Mesenchymal stem cell (in vitro differentiated cells and primary cell): Measurements from ENCODE around the gene DEK. TPM values are rescaled to one million over a fixed set of nuclear protein-coding genes. Genes with fewer than 3 reads are reported as not detected.
"Not testable (repeated sequence)": the region's sequence is repeated elsewhere in the genome, so short reads cannot be mapped to it uniquely, and the experiment has no call there.

Source experiments
- DNase-seq: peaks from one replicate; pipeline ENCODE4 v3.0.0-alpha.2; 2013
- H2AFZ ChIP-seq: one replicate; pipeline ENCODE4 v1.6.1; 2013; ENCODE audit warnings: low read depth, mild to moderate bottlenecking, control low read depth, inconsistent platforms, low read length, moderate library complexity
- H2AK5ac ChIP-seq: 2 replicates; pipeline ENCODE4 v1.6.1; 2013; ENCODE audit warnings: low read length, moderate library complexity, mild to moderate bottlenecking, inconsistent platforms; ENCODE audit not compliant: severe bottlenecking
- H2BK120ac ChIP-seq: one replicate; pipeline ENCODE4 v1.6.1; 2013; ENCODE audit warnings: low read depth, mild to moderate bottlenecking, inconsistent platforms, low read length, moderate library complexity
- H2BK12ac ChIP-seq, 2 experiments: one replicate each; pipeline ENCODE4 v1.6.1; 2013; ENCODE audit warnings: inconsistent platforms in 2 of 2, low read length in 2 of 2, mild to moderate bottlenecking in 2 of 2, moderate library complexity in 2 of 2, control low read depth in 1 of 2
- H2BK15ac ChIP-seq: one replicate; pipeline ENCODE4 v1.6.1; 2013; ENCODE audit warnings: mild to moderate bottlenecking, low read depth, inconsistent platforms; ENCODE audit not compliant: poor library complexity, severe bottlenecking
- H2BK5ac ChIP-seq: 2 replicates; pipeline ENCODE4 v1.6.1; 2013; ENCODE audit warnings: low read depth, mild to moderate bottlenecking, low read length, control low read depth, inconsistent platforms; ENCODE audit not compliant: poor library complexity, severe bottlenecking
- H3K14ac ChIP-seq, 2 experiments: one replicate each; pipeline ENCODE4 v1.6.1; 2013; ENCODE audit warnings: inconsistent platforms in 2 of 2, low read length in 2 of 2, control low read depth in 1 of 2, mild to moderate bottlenecking in 1 of 2, moderate library complexity in 1 of 2
- H3K18ac ChIP-seq, 2 experiments: one replicate each; pipeline ENCODE4 v1.6.1; 2013; ENCODE audit warnings: inconsistent platforms in 2 of 2, low read length in 2 of 2, control low read depth in 1 of 2, low read depth in 1 of 2, mild to moderate bottlenecking in 1 of 2
- H3K23ac ChIP-seq, 2 experiments: one replicate each; pipeline ENCODE4 v1.6.1; 2013; ENCODE audit warnings: inconsistent platforms in 2 of 2, low read length in 2 of 2, mild to moderate bottlenecking in 2 of 2, moderate library complexity in 2 of 2, control low read depth in 1 of 2
- H3K27ac ChIP-seq: 2 replicates; pipeline ENCODE4 v1.5.1; 2013; ENCODE audit warnings: mild to moderate bottlenecking, moderate library complexity, low read length, control low read depth, inconsistent platforms; ENCODE audit not compliant: poor library complexity, severe bottlenecking
- H3K27me3 ChIP-seq, 2 experiments: 2 replicates each; pipeline versions ENCODE4 v1.6.1 to v1.7.0; 2013; ENCODE audit warnings: low read length in 2 of 2, mild to moderate bottlenecking in 2 of 2, moderate library complexity in 2 of 2, control low read depth in 1 of 2, inconsistent platforms in 1 of 2; ENCODE audit not compliant: control insufficient read depth in 1 of 2, insufficient read depth in 1 of 2
- H3K36me3 ChIP-seq, 2 experiments: 2 replicates each; pipeline versions ENCODE4 v1.6.1 to v1.7.0; 2013; ENCODE audit warnings: low read length in 2 of 2, control low read depth in 1 of 2, inconsistent platforms in 1 of 2, low read depth in 1 of 2, mild to moderate bottlenecking in 1 of 2; ENCODE audit not compliant: insufficient read depth in 2 of 2, control insufficient read depth in 1 of 2
- H3K4ac ChIP-seq, 2 experiments: one replicate each; pipeline ENCODE4 v1.6.1; 2013; ENCODE audit warnings: inconsistent platforms in 2 of 2, low read length in 2 of 2, mild to moderate bottlenecking in 2 of 2, moderate library complexity in 2 of 2, control low read depth in 1 of 2, low read depth in 1 of 2
- H3K4me1 ChIP-seq: 2 replicates; pipeline ENCODE4 v1.6.1; 2013; ENCODE audit warnings: low read depth, low read length, control low read depth; ENCODE audit not compliant: control insufficient read depth, insufficient read depth
- H3K4me2 ChIP-seq: 2 replicates; pipeline ENCODE4 v1.6.1; 2013; ENCODE audit warnings: low read length, mild to moderate bottlenecking, inconsistent platforms; ENCODE audit not compliant: poor library complexity, severe bottlenecking
- H3K4me3 ChIP-seq, 2 experiments: 2 replicates each; pipeline versions ENCODE4 v1.5.1 to v1.7.0; 2013; ENCODE audit warnings: low read length in 2 of 2, mild to moderate bottlenecking in 2 of 2, control low read depth in 1 of 2, low read depth in 1 of 2; ENCODE audit not compliant: insufficient read depth in 1 of 2
- H3K79me1 ChIP-seq: replicated peaks from 2 replicates; pipeline ENCODE4 v1.6.1; 2013; ENCODE audit warnings: mild to moderate bottlenecking, control low read depth, low read length, inconsistent platforms; ENCODE audit not compliant: poor library complexity, severe bottlenecking
- H3K9ac ChIP-seq: 2 replicates; pipeline ENCODE4 v1.7.0; 2013; ENCODE audit warnings: mild to moderate bottlenecking, low read length, moderate library complexity
- H3K9me3 ChIP-seq: 2 replicates; pipeline ENCODE4 v1.7.0; 2013; ENCODE audit warnings: mild to moderate bottlenecking, low read length; ENCODE audit not compliant: control insufficient read depth
- H4K8ac ChIP-seq: one replicate; pipeline ENCODE4 v1.6.1; 2013; ENCODE audit warnings: inconsistent platforms, mild to moderate bottlenecking, low read length, moderate library complexity
- H4K91ac ChIP-seq: one replicate; pipeline ENCODE4 v1.6.1; 2013; ENCODE audit warnings: mild to moderate bottlenecking, low read length, inconsistent platforms
- WGBS: methylation state at CpG from one replicate; pipeline ENCODE4 v1.1.7; 2013; ENCODE audit warnings: mixed read lengths; 5-methylcytosine and 5-hydroxymethylcytosine counted together
- small RNA-seq: library from polyadenylated mRNA; stranded (forward); fragments of <200 nt; extraction: miRNeasy Mini kit (QIAGEN cat#:217004); gene quantifications from one replicate; pipeline ENCODE3, GENCODE V24; 2013; ENCODE audit warnings: low read depth

The DEK gene

GRCh38 chr6:18177286-18177965 lies 86.9 kb downstream of the DEK start:
- no peak overlapping the region for H2BK15ac ChIP-seq
- H3K79me1 ChIP-seq, result peaks cover 1% of the 10 kb centered on the region
- no peak overlapping the region for H3K4me3 ChIP-seq
- no peak overlapping the region for H4K91ac ChIP-seq
- H3K9ac ChIP-seq, result no peak overlapping the region
- no peaks in the 10 kb centered on the region for H3K9me3 ChIP-seq
- no peak overlapping the region for H3K4ac ChIP-seq
- H4K8ac ChIP-seq, result no peak overlapping the region
- H3K23ac ChIP-seq, result no peak overlapping the region
- H2BK5ac ChIP-seq, result no peak overlapping the region
- H3K18ac ChIP-seq, result no peak overlapping the region
- no peaks in the 10 kb centered on the region for H3K27me3 ChIP-seq
- no peak for DNase-seq
- peaks cover 3% of the 10 kb centered on the region for H3K4me1 ChIP-seq
- no peak overlapping the region for H3K14ac ChIP-seq
- no peak overlapping the region for H2BK120ac ChIP-seq
- H3K4me2 ChIP-seq, result no peak overlapping the region
- H3K36me3 ChIP-seq, result peaks cover 0 to 13% of the 10 kb centered on the region in 2 experiments
- H2AK5ac ChIP-seq, result no peak overlapping the region
- no peak overlapping the region for H3K27ac ChIP-seq
- no peak overlapping the region for H2BK12ac ChIP-seq
- WGBS, result 93% methylated on average over 3 of the region's 4 CpGs
- H2AFZ ChIP-seq, result no peak overlapping the region

- not testable (repeated sequence) for H3K4me3 ChIP-seq, H3K23ac ChIP-seq, DNase-seq, H2AK5ac ChIP-seq, H3K4me1 ChIP-seq, H3K79me1 ChIP-seq, H3K18ac ChIP-seq, H2BK15ac ChIP-seq, H3K4ac ChIP-seq, H3K27me3 ChIP-seq, H3K9me3 ChIP-seq, H4K8ac ChIP-seq, H3K14ac ChIP-seq, H2BK120ac ChIP-seq, H3K27ac ChIP-seq, H3K4me2 ChIP-seq, H4K91ac ChIP-seq, H2BK5ac ChIP-seq, H2AFZ ChIP-seq, H2BK12ac ChIP-seq, H3K9ac ChIP-seq
- H3K36me3 ChIP-seq, result peaks cover 0 to 23% of the 10 kb centered on the region in 2 experiments
- 91% methylated on average over 4 of the region's 4 CpGs for whole genome bisulfite sequencing
These were observed 88.1 kb downstream of the DEK start for GRCh38 chr6:18176198-18176597.

Small RNAs within 50 kb of the gene (small RNA-seq; reads per million reads assigned to genes)
- gene AL138825.1 (not detected), gene RF00019 (not detected), gene RNU6-263P (not detected)
